Right lobe of liver (tissue), 6 donors: ENCODE results near the gene TBCK. TPM values are rescaled to one million over a fixed set of nuclear protein-coding genes. Genes with fewer than 3 reads are reported as not detected.
"Not testable (repeated sequence)": the region's sequence is repeated elsewhere in the genome, so short reads cannot be mapped to it uniquely, and the experiment has no call there.

ENCODE experiments used
- ATAC-seq, 4 donors: fragments of 200-7000 bp; cut with Tn5 transposase; one replicate each; pipeline ENCODE4 v1.9.1; 2020; ENCODE audit warnings: mild to moderate bottlenecking in 4 of 4, moderate library complexity in 4 of 4
- DNase-seq, 3 donors: peaks; one replicate each; pipeline ENCODE4 v3.0.0-alpha.2; 2020
- H3K27ac ChIP-seq, 3 donors: fragments of 200-600 bp; one replicate each; pipeline ENCODE4 v1.8.0; 2022
- H3K27me3 ChIP-seq, 2 donors: fragments of 200-600 bp; one replicate each; pipeline ENCODE4 v1.8.0; 2022
- H3K36me3 ChIP-seq, 4 donors: fragments of 200-600 bp; sonication (generic) in 1 of 4; one replicate each; pipeline versions ENCODE4 v1.5.1 to v1.8.0; 2017 to 2022; ENCODE audit warnings: control low read depth in 1 of 4
- H3K4me1 ChIP-seq, 4 donors: fragments of 200-600 bp; sonication (generic) in 1 of 4; one replicate each; pipeline versions ENCODE4 v1.5.1 to v1.8.0; 2017 to 2022; ENCODE audit warnings: control low read depth in 1 of 4
- H3K4me3 ChIP-seq, 3 donors: fragments of 200-600 bp; one replicate each; pipeline ENCODE4 v1.8.0; 2022
- H3K9me3 ChIP-seq, 4 donors: fragments of 200-600 bp; sonication (generic) in 1 of 4; one replicate each; pipeline versions ENCODE4 v1.5.1 to v1.8.0; 2017 to 2022; ENCODE audit warnings: control low read depth in 1 of 4
- CTCF ChIP-seq, 4 donors: fragments of 200-600 bp in 3 of 4; fragments of 450-650 bp in 1 of 4; IDR thresholded peaks; one replicate each; pipeline versions ENCODE4 v1.5.1 to v1.8.0; 2016 to 2022; ENCODE audit warnings: antibody characterized with exemption in 4 of 4, mild to moderate bottlenecking in 2 of 4
- POLR2A ChIP-seq: fragments of 450-650 bp; IDR thresholded peaks from one replicate; pipeline ENCODE4 v1.6.1; 2017; ENCODE audit warnings: antibody characterized with exemption, mild to moderate bottlenecking
- WGBS: methylation state at CpG from one replicate; pipeline ENCODE4 v1.1.6; 2018; ENCODE audit warnings: low coverage, low lambda C conversion rate; ENCODE audit not compliant: insufficient coverage; ENCODE audit errors: missing lambda C conversion rate; 5-methylcytosine and 5-hydroxymethylcytosine counted together
- intact Hi-C, 2 donors: fragments of 100-400 bp; cut with DNase I; formaldehyde crosslinking; loops; one replicate each; pipeline versions ENCODE4 v1.11.2 to v1.14.1; 2022
- total RNA-seq, 6 experiments: library from RNA; depleted of rRNA in 2 of 6; stranded (reverse); fragments of >200 nt in 2 of 6; fragmentation: NEBNext Ultra II Directional in 3 of 6; extraction: Animal tissue kit (Norgen Biotek cat#: 25700) in 3 of 6; gene quantifications; one replicate each; pipeline versions ENCODE4 v1.1.0 to v1.2.4, GENCODE V29; 2016 to 2023
- donor health status: DM: no; HTN: yes; CAD: no.
- donor health status: DM: no; HTN: no; CAD: no.
- donor health status: DM: no; HTN: no; CAD: no.
- donor health status: DM: no; HTN: yes; CAD: no.
- donor health status: DM: no; HTN: yes; CAD: no.

The TBCK gene
- total RNA-seq, 6 experiments from 2014 or later = 15.1 to 20.1 (median 16.8) TPM

GRCh38 chr4:106231931-106232330 lies 84.1 kb downstream of the TBCK start:
- DNase-seq (no peak), ATAC-seq (no peak)
- Histone ChIP-seq H3K4me1 (no peaks in the 10 kb centered on the region), H3K4me3 (no peak overlapping the region), H3K27ac (no peak overlapping the region), H3K36me3 (peaks cover 0 to 31% (median 5%) of the 10 kb centered on the region in 4 donors), H3K27me3 (no peaks in the 10 kb centered on the region), H3K9me3 (no peaks in the 10 kb centered on the region)
- TF ChIP-seq POLR2A (no peak), CTCF (IDR thresholded peaks at IDR 0.05) (no peak)
- intact Hi-C loops = no loop called here

- TF ChIP-seq POLR2A = no peak
- TF ChIP-seq CTCF (IDR thresholded peaks at IDR 0.05) = no peak
- ATAC-seq = no peak
- intact Hi-C loops = no loop called here
Measured at GRCh38 chr4:106222548-106222947, 93.5 kb downstream of the TBCK start.

GRCh38 chr4:106213291-106213690 lies 102.7 kb downstream of the TBCK start:
- H3K27ac ChIP-seq, H3K4me3 ChIP-seq, H3K4me1 ChIP-seq, H3K27me3 ChIP-seq, H3K9me3 ChIP-seq, H3K36me3 ChIP-seq, intact Hi-C loops, DNase-seq, ATAC-seq: not testable (repeated sequence)
- 94% methylated on average over 22 of the region's 23 CpGs for WGBS

More at GRCh38 chr4:106222548-106222947, 93.5 kb downstream of the TBCK start:
- Histone ChIP-seq H3K27me3 (no peaks in the 10 kb centered on the region), H3K36me3 (peaks cover 0 to 4% (median 0%) of the 10 kb centered on the region in 4 donors), H3K4me3 (no peak overlapping the region), H3K9me3 (no peaks in the 10 kb centered on the region), H3K27ac (no peak overlapping the region), H3K4me1 (no peaks in the 10 kb centered on the region)
- DNase-seq = no peak

- H3K9me3 ChIP-seq = no peaks in the 10 kb centered on the region
- ATAC-seq (no peak), DNase-seq (no peak)
- intact Hi-C loops = no loop called here
- H3K4me3 ChIP-seq = no peak overlapping the region
- no peak for TF ChIP-seq POLR2A
- no peak for TF ChIP-seq CTCF (IDR thresholded peaks at IDR 0.05)
- H3K36me3 ChIP-seq = no peaks in the 10 kb centered on the region
- H3K27me3 ChIP-seq = no peaks in the 10 kb centered on the region
- H3K4me1 ChIP-seq = peaks cover 0 to 8% (median 0%) of the 10 kb centered on the region in 4 donors
- no peak overlapping the region for H3K27ac ChIP-seq
Measured at GRCh38 chr4:106210021-106210420, 106.0 kb downstream of the TBCK start.

GRCh38 chr4:106208481-106209460 lies 107.2 kb downstream of the TBCK start:
- peak; percentile 72 to 92 (median 85) for ATAC-seq
- Histone ChIP-seq H3K4me3 (no peak overlapping the region), H3K27me3 (no peaks in the 10 kb centered on the region), H3K36me3 (no peaks in the 10 kb centered on the region), H3K27ac (no peak overlapping the region), H3K4me1 (peaks cover 0 to 8% (median 0%) of the 10 kb centered on the region in 4 donors), H3K9me3 (no peaks in the 10 kb centered on the region)
- 58% methylated on average over 2 of the region's 5 CpGs for WGBS
- peak; percentile 48 to 61 (median 57) for DNase-seq
- intact Hi-C loops = no loop called here
- TF ChIP-seq POLR2A (no peak), CTCF (IDR thresholded peaks at IDR 0.05) (no peak)
